ENCODE results near the gene SF3B3.

- TF ChIP-seq CTCF (IDR thresholded peaks at IDR 0.05) (no peak), POLR2A (IDR thresholded peaks at IDR 0.05) (no peak)
Observed at GRCh38 chr16:70534971-70535370, 11.4 kb downstream of the SF3B3 start.
